Nephron progenitor cell (in vitro differentiated cells): ENCODE measurements around the gene MTHFD1.
A peak's percentile ranks its signal among the peaks of the same experiment; 100 is the strongest.

Experiments
- DNase-seq: peaks from one replicate; pipeline ENCODE4 v3.0.0; 2021
- H3K27ac Mint-ChIP-seq: 2 replicates; pipeline ENCODE4 v1.8.0; 2021; ENCODE audit warnings: mild to moderate bottlenecking, moderate library complexity, mixed read lengths
- H3K27me3 Mint-ChIP-seq: 2 replicates; pipeline ENCODE4 v1.8.0; 2021; ENCODE audit warnings: mild to moderate bottlenecking, low read depth, mixed read lengths; ENCODE audit not compliant: poor library complexity
- H3K36me3 Mint-ChIP-seq: 2 replicates; pipeline ENCODE4 v1.8.0; 2021; ENCODE audit warnings: low read depth, mixed read lengths
- H3K4me1 Mint-ChIP-seq: 2 replicates; pipeline ENCODE4 v1.8.0; 2021; ENCODE audit warnings: mixed read lengths
- H3K4me3 Mint-ChIP-seq: 2 replicates; pipeline ENCODE4 v1.8.0; 2021; ENCODE audit warnings: mild to moderate bottlenecking, moderate library complexity, mixed read lengths
- H3K9me3 Mint-ChIP-seq: 2 replicates; pipeline ENCODE4 v1.8.0; 2021; ENCODE audit warnings: mild to moderate bottlenecking, moderate library complexity, mixed read lengths
- TF ChIP-seq, protein P1 (sequence below): fragments of 200-600 bp; sonication (generic); IDR thresholded peaks from 2 replicates; pipeline ENCODE4 v1.5.0; 2021; ENCODE audit warnings: antibody characterized with exemption

The MTHFD1 gene

DNA sequence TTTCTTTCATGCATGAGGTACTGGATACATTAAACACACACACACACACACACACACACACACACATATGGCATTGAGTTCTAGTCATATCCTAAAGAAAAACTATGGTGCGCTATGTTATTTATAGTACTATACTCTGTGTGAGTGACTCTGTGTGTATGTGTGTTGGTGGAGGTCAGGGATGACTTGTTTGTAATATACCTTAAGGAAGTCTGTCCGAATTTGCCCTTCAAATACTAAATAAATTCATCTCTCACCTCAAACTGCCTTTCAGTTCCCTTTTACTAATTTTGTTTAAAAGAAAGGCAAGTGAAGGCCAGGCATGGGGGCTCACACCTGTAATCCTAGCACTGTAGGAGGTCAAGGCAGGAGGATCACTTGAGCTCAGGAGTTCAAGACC, 75.0 kb downstream of the MTHFD1 start:
- TF ChIP-seq, protein P1, sequence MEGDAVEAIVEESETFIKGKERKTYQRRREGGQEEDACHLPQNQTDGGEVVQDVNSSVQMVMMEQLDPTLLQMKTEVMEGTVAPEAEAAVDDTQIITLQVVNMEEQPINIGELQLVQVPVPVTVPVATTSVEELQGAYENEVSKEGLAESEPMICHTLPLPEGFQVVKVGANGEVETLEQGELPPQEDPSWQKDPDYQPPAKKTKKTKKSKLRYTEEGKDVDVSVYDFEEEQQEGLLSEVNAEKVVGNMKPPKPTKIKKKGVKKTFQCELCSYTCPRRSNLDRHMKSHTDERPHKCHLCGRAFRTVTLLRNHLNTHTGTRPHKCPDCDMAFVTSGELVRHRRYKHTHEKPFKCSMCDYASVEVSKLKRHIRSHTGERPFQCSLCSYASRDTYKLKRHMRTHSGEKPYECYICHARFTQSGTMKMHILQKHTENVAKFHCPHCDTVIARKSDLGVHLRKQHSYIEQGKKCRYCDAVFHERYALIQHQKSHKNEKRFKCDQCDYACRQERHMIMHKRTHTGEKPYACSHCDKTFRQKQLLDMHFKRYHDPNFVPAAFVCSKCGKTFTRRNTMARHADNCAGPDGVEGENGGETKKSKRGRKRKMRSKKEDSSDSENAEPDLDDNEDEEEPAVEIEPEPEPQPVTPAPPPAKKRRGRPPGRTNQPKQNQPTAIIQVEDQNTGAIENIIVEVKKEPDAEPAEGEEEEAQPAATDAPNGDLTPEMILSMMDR, result no peak
- H3K9me3 Mint-ChIP-seq, result no peaks in the 10 kb centered on the region

GRCh38 chr14:64463873-64464272, 75.7 kb downstream of the MTHFD1 start:
- peaks cover 13% of the 10 kb centered on the region for H3K27me3 Mint-ChIP-seq
- H3K4me3 Mint-ChIP-seq, result no peak overlapping the region

More for the DNA sequence above, 75.0 kb downstream of the MTHFD1 start:
- H3K4me3 Mint-ChIP-seq, result no peak overlapping the region
- H3K4me1 Mint-ChIP-seq, result peaks cover 16% of the 10 kb centered on the region
- no peak for DNase-seq
- peaks cover 5% of the 10 kb centered on the region for H3K36me3 Mint-ChIP-seq
- peaks cover 13% of the 10 kb centered on the region for H3K27me3 Mint-ChIP-seq
- H3K27ac Mint-ChIP-seq, result no peak overlapping the region

GRCh38 chr14:64464651-64465050, 76.5 kb downstream of the MTHFD1 start:
- H3K9me3 Mint-ChIP-seq, result no peaks in the 10 kb centered on the region
- H3K27ac Mint-ChIP-seq, result no peak overlapping the region
- peak overlapping the region; percentile 85 for H3K4me3 Mint-ChIP-seq
- TF ChIP-seq, protein P1, result no peak
- H3K4me1 Mint-ChIP-seq, result peaks cover 22% of the 10 kb centered on the region
- H3K36me3 Mint-ChIP-seq, result peaks cover 5% of the 10 kb centered on the region
- H3K27me3 Mint-ChIP-seq, result peaks cover 13% of the 10 kb centered on the region
- DNase-seq, result no peak

More at GRCh38 chr14:64463873-64464272, 75.7 kb downstream of the MTHFD1 start:
- DNase-seq, result no peak
- Mint-ChIP-seq H3K4me1 (peaks cover 22% of the 10 kb centered on the region), H3K27ac (no peak overlapping the region), H3K36me3 (peaks cover 5% of the 10 kb centered on the region), H3K9me3 (no peaks in the 10 kb centered on the region)
- TF ChIP-seq, protein P1, result no peak

DNA sequence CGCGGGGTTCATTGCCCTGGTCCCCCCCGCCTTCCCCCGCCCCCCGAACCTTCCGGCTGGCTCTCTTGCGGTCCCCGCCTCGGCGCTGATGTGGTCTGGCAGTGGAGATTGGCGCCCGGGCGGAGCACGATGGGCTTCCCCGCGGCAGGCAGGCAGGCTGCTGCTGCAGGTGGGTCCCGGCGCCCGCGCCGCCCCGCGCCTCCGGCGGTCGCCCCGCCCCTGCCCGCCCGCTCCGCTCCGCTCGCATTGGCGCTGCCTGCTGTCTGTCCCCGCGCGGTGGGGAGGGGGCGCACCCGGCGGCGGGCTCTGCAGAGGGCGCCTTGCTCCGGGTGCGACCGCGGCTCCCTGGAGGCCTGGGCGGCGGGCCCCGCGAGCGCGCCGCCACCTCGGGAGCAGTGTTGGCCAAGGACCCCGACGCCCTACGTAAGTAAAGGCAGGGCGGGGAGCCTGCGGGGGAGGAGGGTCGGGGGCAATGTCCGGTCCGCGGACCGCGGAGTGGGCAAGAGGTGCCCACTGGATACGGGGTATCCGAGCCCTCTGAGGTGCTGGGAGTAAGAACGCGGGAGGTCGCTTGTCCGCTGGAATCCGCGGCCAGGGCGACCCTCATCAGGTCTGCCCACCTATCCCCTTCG, 77.2 kb downstream of the MTHFD1 start, which contains the start of gene AKAP5:
Gene AKAP5, plus strand, starts transcription at position 309 of the 632 bp plus-strand sequence. CDS start 2,896 bp downstream, outside the sequence.
- peak; percentile 92 for DNase-seq
- TF ChIP-seq, protein P1, result no peak
- peaks cover 13% of the 10 kb centered on the region for H3K27me3 Mint-ChIP-seq
- no peaks in the 10 kb centered on the region for H3K9me3 Mint-ChIP-seq
- H3K27ac Mint-ChIP-seq, result no peak within 1 kb of the TSS
- peaks cover 5% of the 10 kb centered on the region for H3K36me3 Mint-ChIP-seq
- peak within 1 kb of the TSS; percentile 88 for H3K4me3 Mint-ChIP-seq
- peaks cover 22% of the 10 kb centered on the region for H3K4me1 Mint-ChIP-seq

DNA sequence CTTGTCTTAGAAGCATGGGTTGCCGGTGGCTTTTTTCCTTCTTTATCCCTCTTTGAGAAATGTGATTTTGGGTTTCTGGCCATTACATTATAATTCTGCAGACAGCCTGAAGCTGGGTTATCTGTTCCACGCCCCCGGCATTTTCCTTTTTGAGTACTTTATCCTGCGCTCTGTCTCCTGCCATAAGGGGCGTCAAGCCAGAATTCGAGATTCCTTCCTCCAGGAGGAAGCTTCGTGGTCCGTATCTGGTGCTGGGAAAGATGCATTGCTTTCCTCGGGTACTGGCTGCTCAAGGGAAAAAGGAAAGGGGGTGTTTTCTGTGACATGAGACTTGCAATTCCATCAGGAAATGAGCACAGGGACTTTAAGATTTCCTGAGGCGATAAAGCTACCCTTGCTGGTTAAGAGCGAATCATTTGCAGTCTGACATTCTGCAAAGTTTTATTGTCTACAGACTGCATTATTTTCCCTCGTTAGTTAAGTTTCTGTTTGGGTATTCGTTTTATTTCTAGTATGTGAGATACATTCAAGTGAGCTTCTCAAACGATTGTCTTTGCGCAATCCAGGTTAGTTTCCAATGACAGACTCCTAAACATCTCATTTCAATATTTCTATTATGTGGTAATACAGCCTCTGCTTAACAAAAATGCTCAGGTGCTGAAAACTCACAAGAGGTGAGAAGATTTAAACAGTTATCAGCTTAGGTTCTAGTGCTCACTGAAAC, 77.8 kb downstream of the MTHFD1 start:
- peak; percentile 35 for DNase-seq
- Mint-ChIP-seq H3K27ac (no peak overlapping the region), H3K4me1 (peaks cover 22% of the 10 kb centered on the region)

More for the DNA sequence above, 77.8 kb downstream of the MTHFD1 start:
- peak overlapping the region; percentile 88 for H3K4me3 Mint-ChIP-seq
- no peaks in the 10 kb centered on the region for H3K9me3 Mint-ChIP-seq
- peaks cover 13% of the 10 kb centered on the region for H3K27me3 Mint-ChIP-seq
- peaks cover 2% of the 10 kb centered on the region for H3K36me3 Mint-ChIP-seq
- TF ChIP-seq, protein P1, result no peak
